HG03442 (cell line): Measurements from ENCODE around the gene NCAPH2.
A peak's percentile ranks its signal among the peaks of the same experiment; 100 is the strongest.

Source experiments
- ATAC-seq: cut with Tn5 transposase; IDR thresholded peaks from one replicate; pipeline ENCODE4 v1.9.1; 2021; ENCODE audit warnings: mild to moderate bottlenecking, moderate library complexity; ENCODE audit not compliant: unreplicated experiment

NCAPH2 gene

DNA sequence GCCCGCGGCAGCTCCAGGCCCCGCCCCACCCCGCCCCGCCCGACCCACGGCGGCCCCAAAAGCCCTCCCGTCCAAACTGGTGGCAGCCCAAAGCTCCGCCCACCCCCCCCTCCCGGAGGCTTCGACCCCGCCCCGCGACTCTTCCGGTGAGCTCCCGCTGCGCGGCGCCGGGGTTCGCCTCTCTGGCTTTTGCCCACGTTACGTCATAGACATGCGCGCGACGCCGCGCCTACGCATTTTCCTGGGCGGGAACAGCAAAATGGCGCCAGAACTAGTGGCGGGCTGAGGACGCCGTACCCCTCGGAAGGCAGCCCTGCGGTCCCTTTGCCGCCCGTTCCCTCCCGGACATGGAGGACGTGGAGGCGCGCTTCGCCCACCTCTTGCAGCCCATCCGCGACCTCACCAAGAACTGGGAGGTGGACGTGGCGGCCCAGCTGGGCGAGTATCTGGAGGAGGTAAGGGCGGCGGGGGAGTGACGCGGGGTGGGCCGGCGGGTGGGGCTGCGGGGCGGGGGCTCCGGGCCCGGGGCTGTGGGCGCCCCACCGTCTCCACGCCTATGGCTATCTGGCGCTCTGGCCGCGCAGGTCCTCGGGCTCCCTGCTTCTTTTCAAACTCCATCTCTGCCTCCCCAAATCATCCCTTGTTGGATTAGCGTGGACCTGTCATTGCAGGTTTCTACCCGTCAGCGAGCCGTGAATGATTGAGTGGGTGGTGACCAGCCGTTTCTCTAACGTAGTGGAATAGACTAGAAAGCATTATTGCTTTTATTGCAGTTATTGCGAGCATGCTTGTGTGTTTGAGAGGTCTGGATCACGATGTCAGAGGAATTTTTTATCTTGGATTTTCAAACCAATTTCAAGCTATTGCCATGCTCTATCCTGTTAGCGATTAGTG is at the start of gene NCAPH2:
NCAPH2 (plus strand) TSS at position 234 of the 894 bp plus-strand sequence; CDS start at position 348, 114 bp downstream.
- peak; percentile 59 for ATAC-seq

- no peak for ATAC-seq
These were observed 49.0 kb upstream of the NCAPH2 start for GRCh38 chr22:50459016-50459415.

DNA sequence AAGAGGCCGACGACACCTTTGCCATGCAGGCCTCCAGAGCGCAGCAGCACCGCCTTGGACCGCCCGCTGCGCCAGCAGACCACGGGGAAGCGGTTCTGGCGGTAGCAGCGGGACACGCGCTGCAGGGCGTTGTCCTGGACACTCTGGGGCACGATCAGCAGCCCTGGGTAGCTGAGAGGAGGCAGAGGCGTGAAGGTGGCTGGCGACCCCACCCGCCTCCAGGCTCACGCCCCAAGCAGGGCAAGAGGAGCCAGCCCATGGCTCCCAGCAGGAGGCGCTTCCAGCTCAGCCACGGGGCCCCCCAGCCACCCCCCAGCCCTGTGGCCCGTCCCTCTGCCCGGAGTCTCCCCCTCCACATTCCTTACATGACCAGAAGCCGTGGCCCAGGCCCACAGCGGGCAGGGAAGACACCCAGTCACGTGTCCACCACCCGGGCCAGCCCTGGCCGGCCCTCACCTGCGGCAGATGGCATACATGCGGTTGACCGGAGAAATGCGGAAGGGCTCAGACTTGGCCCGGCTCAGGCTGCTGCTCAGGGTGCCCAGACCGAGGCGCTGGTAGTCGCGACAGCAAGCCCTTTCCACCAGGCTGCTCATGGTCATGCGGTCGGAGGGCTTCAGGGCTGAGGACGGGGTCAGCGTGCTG is 48.4 kb upstream of the NCAPH2 start:
- ATAC-seq: no peak

DNA sequence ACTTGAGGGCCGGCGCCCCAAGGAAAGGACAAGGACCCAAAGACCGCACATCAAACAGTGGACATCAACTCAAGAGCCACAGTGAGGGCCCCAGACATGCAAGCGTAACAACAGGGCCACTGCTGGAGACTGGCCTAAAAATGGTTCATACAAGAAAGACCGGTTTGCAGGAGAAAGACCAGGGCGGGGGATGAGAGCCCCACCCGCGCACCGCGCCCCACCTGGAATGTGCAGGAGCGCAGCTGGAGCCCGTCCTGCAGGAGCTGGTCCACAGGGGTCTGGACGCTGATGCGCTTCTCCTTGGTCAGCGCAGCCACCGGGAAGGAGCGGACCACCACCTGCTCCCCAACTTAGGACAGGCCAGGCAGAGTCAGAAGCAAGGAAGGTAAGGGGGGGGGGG is 47.1 kb upstream of the NCAPH2 start:
- ATAC-seq: no peak

DNA sequence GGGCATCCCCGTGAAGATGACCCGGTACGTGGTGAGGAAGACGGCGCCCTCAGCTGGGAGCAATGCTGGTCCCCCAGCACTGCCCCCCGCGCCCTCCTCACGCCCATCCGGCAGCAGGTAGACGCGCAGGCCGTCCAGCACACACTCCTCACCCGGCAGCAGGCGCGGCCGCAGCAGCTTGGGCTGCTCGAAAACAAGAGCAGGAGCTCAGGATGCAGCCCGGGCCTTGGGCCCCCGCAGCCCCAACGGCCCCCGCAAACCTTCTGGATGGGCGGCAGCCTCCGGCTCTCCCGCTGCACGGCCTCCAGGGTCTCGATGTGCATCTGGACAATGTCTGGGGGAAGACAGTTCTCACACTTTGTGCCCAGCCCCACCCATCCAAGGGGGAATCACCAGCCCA is 46.5 kb upstream of the NCAPH2 start:
- no peak for ATAC-seq

GRCh38 chr22:50461979-50462540 is 46.0 kb upstream of the NCAPH2 start:
- ATAC-seq: no peak

- ATAC-seq: no peak
These were observed 44.7 kb upstream of the NCAPH2 start for GRCh38 chr22:50463188-50463900.

DNA sequence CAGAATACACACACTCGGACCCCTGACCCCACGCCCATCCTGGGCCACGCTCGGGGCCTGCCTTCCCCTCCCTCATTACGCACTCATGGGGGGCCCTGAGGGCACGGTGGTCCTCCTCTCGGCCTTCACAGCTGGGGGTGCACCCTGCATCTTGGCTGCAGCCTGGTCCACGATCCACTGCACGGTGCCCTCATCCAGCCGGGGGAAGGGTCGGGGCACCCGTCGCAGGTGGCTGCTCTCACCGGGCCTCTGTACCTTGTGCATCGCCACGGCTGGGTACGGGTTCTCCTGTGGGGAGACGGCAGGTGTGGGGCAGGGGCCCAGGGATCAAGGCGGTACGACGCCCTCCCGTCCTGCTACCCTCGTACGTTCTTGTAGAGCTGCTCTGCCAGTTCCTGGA is 43.6 kb upstream of the NCAPH2 start:
- no peak for ATAC-seq

- ATAC-seq: no peak
These were observed 42.7 kb upstream of the NCAPH2 start for GRCh38 chr22:50465066-50465930.

DNA sequence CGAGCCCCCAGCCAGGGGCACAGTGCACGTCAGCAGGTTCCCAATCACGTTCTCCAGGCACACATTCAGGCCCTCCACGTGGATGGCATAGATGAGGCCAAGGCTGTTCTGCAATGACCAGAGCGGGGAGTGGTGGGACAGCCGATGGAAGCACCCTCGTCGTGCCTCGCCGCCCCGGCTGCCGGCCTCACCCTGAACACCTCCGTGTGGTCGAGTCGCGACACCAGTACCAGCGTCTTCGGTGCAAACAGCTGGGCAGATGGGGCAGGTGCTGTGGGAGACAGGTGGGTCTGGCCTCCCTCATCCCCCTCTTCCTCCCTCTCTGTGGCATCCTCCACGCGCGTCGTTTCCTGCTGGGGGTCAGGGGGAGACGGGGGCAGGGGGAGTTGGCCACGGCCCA is 40.7 kb upstream of the NCAPH2 start:
- no peak for ATAC-seq

- ATAC-seq: no peak
These were observed 40.1 kb upstream of the NCAPH2 start for GRCh38 chr22:50467773-50468440.

- no peak for ATAC-seq
These were observed 39.4 kb upstream of the NCAPH2 start for GRCh38 chr22:50468626-50469025.

DNA sequence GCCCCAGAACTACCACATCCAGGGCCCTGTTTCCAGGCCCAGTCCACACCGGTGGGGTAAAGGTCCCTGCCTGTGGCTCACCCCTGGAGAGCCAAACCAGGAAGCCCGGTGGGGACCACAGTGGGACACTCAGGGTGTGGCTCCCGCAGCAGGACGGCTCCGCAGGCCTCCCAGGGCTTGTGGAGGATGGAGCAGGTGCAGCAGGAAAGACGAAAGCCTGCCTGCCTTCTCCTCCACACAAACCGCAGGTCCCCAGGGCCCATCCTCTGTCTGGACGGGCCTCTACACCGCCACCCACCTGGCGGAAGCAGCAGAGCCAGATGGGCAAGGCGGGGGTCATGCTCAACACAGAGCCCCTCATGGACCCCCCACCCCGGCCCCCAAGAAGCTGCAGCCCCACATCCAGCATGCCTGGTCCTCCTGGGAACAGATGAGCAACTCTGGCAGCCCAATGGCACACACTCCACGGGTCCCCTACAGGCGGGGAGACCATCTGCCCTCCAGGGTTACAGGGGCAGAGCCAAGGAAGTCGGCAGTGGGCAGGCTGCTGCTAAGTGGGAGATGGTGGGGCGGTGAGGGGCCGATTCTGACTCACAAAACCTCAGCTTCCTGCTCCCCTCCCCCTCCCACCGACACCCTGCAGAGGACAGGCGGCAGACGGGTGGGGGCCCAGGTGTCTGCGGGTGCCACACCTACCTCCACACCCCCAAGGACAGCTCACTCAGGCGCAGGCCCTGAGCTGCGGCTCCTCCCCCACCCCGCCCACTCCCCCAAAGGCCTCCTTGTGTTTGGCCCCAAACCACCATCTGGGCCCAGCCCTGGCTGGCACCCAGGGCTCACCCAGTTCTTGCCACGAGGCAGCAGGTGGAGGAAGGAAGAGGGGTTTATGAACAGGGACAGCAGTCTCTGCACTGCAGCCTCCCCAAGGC is 38.4 kb upstream of the NCAPH2 start:
- ATAC-seq: peak; percentile 40

GRCh38 chr22:50470491-50470890 is 37.5 kb upstream of the NCAPH2 start:
- ATAC-seq: no peak

GRCh38 chr22:50471197-50471847 is 36.7 kb upstream of the NCAPH2 start:
- ATAC-seq: no peak

DNA sequence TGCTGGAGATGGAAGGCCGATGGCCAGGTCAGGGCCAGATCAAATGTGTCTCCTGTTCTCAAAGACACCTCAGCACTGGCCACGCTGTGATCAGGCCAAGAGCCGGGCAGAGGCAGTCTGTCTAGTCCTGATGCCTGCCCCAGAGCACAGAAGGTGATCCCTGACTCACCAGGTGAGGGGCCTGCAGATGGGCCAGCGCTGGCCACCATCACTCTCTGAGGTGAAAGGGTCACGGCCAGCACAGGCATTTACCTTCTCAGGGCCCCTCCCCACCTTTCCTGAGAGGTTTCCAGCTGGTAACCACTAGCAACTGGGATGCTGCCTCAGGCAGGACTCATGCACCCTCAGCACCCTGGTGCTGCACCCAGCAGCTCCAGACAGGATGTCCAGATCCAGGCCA is 36.1 kb upstream of the NCAPH2 start:
- ATAC-seq: no peak

DNA sequence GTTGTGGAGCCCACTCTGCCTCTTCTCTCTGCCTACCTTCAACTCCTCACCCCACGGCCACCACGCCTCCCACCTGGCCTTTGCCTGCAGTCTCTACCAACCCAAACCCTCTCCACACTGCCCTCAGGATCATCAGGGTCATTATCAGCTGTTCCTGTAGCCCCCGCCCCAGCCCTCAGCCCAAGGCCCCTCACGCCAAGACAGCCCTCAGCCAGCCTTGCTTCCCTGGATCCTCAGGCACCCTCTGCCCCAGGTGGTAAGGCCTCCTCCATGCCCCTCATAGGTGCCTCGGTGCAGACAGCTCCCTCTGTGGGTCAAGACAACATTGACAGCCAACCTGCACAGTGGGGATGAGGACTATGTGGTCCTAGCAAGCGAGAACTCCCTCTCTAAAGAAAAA is 34.9 kb upstream of the NCAPH2 start:
- ATAC-seq: no peak
